Cardiac muscle cell (in vitro differentiated cells and primary cell): ENCODE measurements around the gene SPTLC2. TPM values are rescaled to one million over a fixed set of nuclear protein-coding genes. Genes with fewer than 3 reads are reported as not detected.

Source experiments
- DNase-seq, 2 donors: peaks; one replicate each; pipeline versions ENCODE4 v3.0.0 to v3.0.0-alpha.2; 2010 to 2017; ENCODE audit warnings: low read depth in 1 of 2, low spot score in 1 of 2
- H3K27ac ChIP-seq: fragments of 200-600 bp; sonication (generic); 2 replicates; pipeline ENCODE4 v1.5.1; 2016
- H3K27me3 ChIP-seq: fragments of 200-600 bp; sonication (generic); 2 replicates; pipeline ENCODE4 v1.6.0; 2016; ENCODE audit warnings: control low read depth
- H3K36me3 ChIP-seq: fragments of 200-600 bp; sonication (generic); 2 replicates; pipeline ENCODE4 v1.5.1; 2016; ENCODE audit warnings: control low read depth
- H3K4me1 ChIP-seq: fragments of 200-600 bp; sonication (generic); 2 replicates; pipeline ENCODE4 v1.8.1; 2017; ENCODE audit warnings: low read depth, mild to moderate bottlenecking, mixed run types
- H3K4me3 ChIP-seq: fragments of 200-600 bp; sonication (generic); 2 replicates; pipeline ENCODE4 v1.5.1; 2016; ENCODE audit warnings: mild to moderate bottlenecking
- H3K9me3 ChIP-seq: fragments of 200-600 bp; sonication (generic); 2 replicates; pipeline ENCODE4 v1.5.1; 2017; ENCODE audit warnings: low read depth, mild to moderate bottlenecking, control low read depth
- CTCF ChIP-seq: IDR thresholded peaks from 2 replicates; pipeline ENCODE4 v1.5.1; 2012; ENCODE audit warnings: low read depth, mild to moderate bottlenecking, low read length
- polyA plus RNA-seq: library from polyadenylated mRNA; unstranded; fragments of >200 nt; fragmentation: Nextera tagmentation; extraction: Ambion mirVana; gene quantifications from 2 replicates; pipeline ENCODE4 v1.2.1, GENCODE V29; 2016
- total RNA-seq: library from RNA; depleted of rRNA; stranded (reverse); fragments of >200 nt; gene quantifications from 2 replicates; pipeline ENCODE4 v1.2.3, GENCODE V29; 2016

Gene SPTLC2
- total and polyA plus RNA-seq, 2 experiments from 2014 or later: 13.9 to 14.4 TPM

GRCh38 chr14:77582511-77582910 lies 33.9 kb downstream of the SPTLC2 start:
- Histone ChIP-seq H3K9me3 (no peaks in the 10 kb centered on the region), H3K36me3 (no peaks in the 10 kb centered on the region), H3K27me3 (no peaks in the 10 kb centered on the region), H3K27ac (no peak overlapping the region), H3K4me1 (no peaks in the 10 kb centered on the region), H3K4me3 (no peak overlapping the region)
- no peak for TF ChIP-seq CTCF
- DNase-seq: no peak

GRCh38 chr14:77580964-77581505 lies 35.4 kb downstream of the SPTLC2 start:
- no peak for TF ChIP-seq CTCF
- Histone ChIP-seq H3K27ac (no peak overlapping the region), H3K9me3 (no peaks in the 10 kb centered on the region), H3K4me3 (no peak overlapping the region), H3K4me1 (no peaks in the 10 kb centered on the region), H3K27me3 (no peaks in the 10 kb centered on the region), H3K36me3 (no peaks in the 10 kb centered on the region)
- peak in 1 of 2 donors; percentile 64 for DNase-seq

- no peaks in the 10 kb centered on the region for H3K36me3 ChIP-seq
- no peak overlapping the region for H3K27ac ChIP-seq
- H3K4me3 ChIP-seq: no peak overlapping the region
- no peak for DNase-seq
- H3K4me1 ChIP-seq: no peaks in the 10 kb centered on the region
- no peaks in the 10 kb centered on the region for H3K27me3 ChIP-seq
- no peak for TF ChIP-seq CTCF
- no peaks in the 10 kb centered on the region for H3K9me3 ChIP-seq
These were observed 36.0 kb downstream of the SPTLC2 start for GRCh38 chr14:77580477-77580876.

GRCh38 chr14:77579780-77580179 lies 36.7 kb downstream of the SPTLC2 start:
- no peak for DNase-seq
- Histone ChIP-seq H3K4me1 (no peaks in the 10 kb centered on the region), H3K27ac (no peak overlapping the region), H3K27me3 (no peaks in the 10 kb centered on the region), H3K9me3 (no peaks in the 10 kb centered on the region), H3K36me3 (no peaks in the 10 kb centered on the region), H3K4me3 (no peak overlapping the region)
- no peak for TF ChIP-seq CTCF

GRCh38 chr14:77579065-77579464 lies 37.4 kb downstream of the SPTLC2 start:
- Histone ChIP-seq H3K9me3 (no peaks in the 10 kb centered on the region), H3K4me1 (no peaks in the 10 kb centered on the region), H3K4me3 (no peak overlapping the region), H3K36me3 (no peaks in the 10 kb centered on the region), H3K27me3 (no peaks in the 10 kb centered on the region), H3K27ac (no peak overlapping the region)
- DNase-seq: no peak
- no peak for TF ChIP-seq CTCF
